NCI-H82 (cell line): ENCODE data around the gene PTPN3.

Source experiments
- DNase-seq: peaks from one replicate; lab custom pipeline; 2025; lab: John Stamatoyannopoulos, UW

PTPN3 gene

GRCh38 chr9:109506097-109506712 lies 8.1 kb upstream of the PTPN3 start:
- DNase-seq, result no peak

- DNase-seq, result no peak
Measured at GRCh38 chr9:109504689-109505088, 6.6 kb upstream of the PTPN3 start.

- DNase-seq, result no peak
Measured at GRCh38 chr9:109500421-109500974, 2.4 kb upstream of the PTPN3 start.

- DNase-seq, result peak; percentile 89
Measured at GRCh38 chr9:109499631-109500410, 1.7 kb upstream of the PTPN3 start.

- peak; percentile 38 for DNase-seq
Measured at GRCh38 chr9:109499093-109499630, 1.1 kb upstream of the PTPN3 start.

GRCh38 chr9:109497226-109498153 lies 617 bp downstream of the PTPN3 start:
- DNase-seq, result peak; percentile 85

GRCh38 chr9:109496841-109497225 lies 1.3 kb downstream of the PTPN3 start:
- no peak for DNase-seq

- no peak for DNase-seq
Measured at GRCh38 chr9:109496218-109496617, 1.9 kb downstream of the PTPN3 start.

- DNase-seq, result peak; percentile 26
Measured at GRCh38 chr9:109493648-109494047, 4.5 kb downstream of the PTPN3 start.

- no peak for DNase-seq
Measured at GRCh38 chr9:109491590-109491989, 6.5 kb downstream of the PTPN3 start.

- no peak for DNase-seq
Measured at GRCh38 chr9:109488791-109489492, 9.2 kb downstream of the PTPN3 start.

GRCh38 chr9:109488351-109488750 lies 9.8 kb downstream of the PTPN3 start:
- DNase-seq, result no peak

GRCh38 chr9:109487247-109487646 lies 10.9 kb downstream of the PTPN3 start:
- no peak for DNase-seq

- DNase-seq, result no peak
Measured at GRCh38 chr9:109483744-109484429, 14.2 kb downstream of the PTPN3 start.

- DNase-seq, result no peak
Measured at GRCh38 chr9:109482391-109482916, 15.7 kb downstream of the PTPN3 start.

GRCh38 chr9:109481856-109482255 lies 16.3 kb downstream of the PTPN3 start:
- DNase-seq, result no peak

- no peak for DNase-seq
Measured at GRCh38 chr9:109479822-109480221, 18.3 kb downstream of the PTPN3 start.

GRCh38 chr9:109478665-109479380 lies 19.3 kb downstream of the PTPN3 start:
- no peak for DNase-seq

- no peak for DNase-seq
Measured at GRCh38 chr9:109478051-109478563, 20.0 kb downstream of the PTPN3 start.
